CD4-positive, alpha-beta T cell (primary cell): ENCODE measurements around the gene BACH1. TPM values are rescaled to one million over a fixed set of nuclear protein-coding genes. Genes with fewer than 3 reads are reported as not detected.

Experiments
- ATAC-seq: fragments of 200-7000 bp; cut with Tn5 transposase; one replicate; pipeline ENCODE4 v1.10.0; 2022; ENCODE audit warnings: mild to moderate bottlenecking; ENCODE audit not compliant: poor library complexity
- CTCF ChIA-PET: fragments of 350-600 bp; sonication (Branson Sonifier 250); formaldehyde crosslinking; loops from one replicate; lab custom pipeline; 2021; ENCODE audit warnings: antibody characterized with exemption, inconsistent platforms; lab: Charles Lee
- POLR2A ChIA-PET: fragments of 350-600 bp; sonication (Branson Sonifier 250); formaldehyde crosslinking; loops from one replicate; lab custom pipeline; 2021; ENCODE audit warnings: antibody characterized with exemption, inconsistent platforms; lab: Charles Lee
- DNase-seq, 14 experiments: peaks; one replicate each; pipeline ENCODE4 v3.0.0-alpha.2; 2013 to 2020; ENCODE audit warnings: mixed read lengths in 2 of 14
- H3K27ac ChIP-seq, 2 donors: one replicate each; pipeline versions ENCODE4 v1.5.1 to v1.7.0; 2013; ENCODE audit warnings: low read length in 2 of 2, low read depth in 1 of 2, mild to moderate bottlenecking in 1 of 2
- H3K27me3 ChIP-seq, 2 experiments: 1 replicate in 1 of 2; 2 replicates in 1 of 2; pipeline versions ENCODE4 v1.6.1 to v1.7.0; 2013; ENCODE audit warnings: low read length in 2 of 2, control low read depth in 1 of 2, mild to moderate bottlenecking in 1 of 2, moderate library complexity in 1 of 2; ENCODE audit not compliant: insufficient read depth in 2 of 2, control insufficient read depth in 1 of 2
- H3K36me3 ChIP-seq: one replicate; pipeline ENCODE4 v1.6.1; 2013; ENCODE audit warnings: low read length, control low read depth; ENCODE audit not compliant: insufficient read depth
- H3K4me1 ChIP-seq: one replicate; pipeline ENCODE4 v1.6.1; 2013; ENCODE audit warnings: low read length, control low read depth; ENCODE audit not compliant: insufficient read depth
- H3K4me3 ChIP-seq: one replicate; pipeline ENCODE4 v1.5.1; 2013; ENCODE audit warnings: mild to moderate bottlenecking, low read length, moderate library complexity
- H3K9me3 ChIP-seq, 2 experiments: 1 replicate in 1 of 2; 2 replicates in 1 of 2; pipeline versions ENCODE4 v1.6.1 to v1.7.0; 2013; ENCODE audit warnings: low read length in 2 of 2, mild to moderate bottlenecking in 2 of 2, control low read depth in 1 of 2, moderate library complexity in 1 of 2; ENCODE audit not compliant: control insufficient read depth in 1 of 2, insufficient read depth in 1 of 2
- H3K27ac Mint-ChIP-seq: one replicate; pipeline ENCODE4 v1.8.0; 2020; ENCODE audit warnings: mixed read lengths
- H3K27me3 Mint-ChIP-seq: one replicate; pipeline ENCODE4 v1.8.0; 2021; ENCODE audit warnings: mixed read lengths
- H3K36me3 Mint-ChIP-seq: one replicate; pipeline ENCODE4 v1.8.0; 2021; ENCODE audit warnings: low read depth, mixed read lengths
- H3K4me1 Mint-ChIP-seq: one replicate; pipeline ENCODE4 v1.8.0; 2021; ENCODE audit warnings: low read depth, mixed read lengths
- H3K4me3 Mint-ChIP-seq: one replicate; pipeline ENCODE4 v1.8.0; 2020; ENCODE audit warnings: mild to moderate bottlenecking, mixed read lengths
- H3K9me3 Mint-ChIP-seq: one replicate; pipeline ENCODE4 v1.8.0; 2020; ENCODE audit warnings: mixed read lengths
- CTCF ChIP-seq: fragments of 200-600 bp; IDR thresholded peaks from one replicate; pipeline ENCODE4 v1.8.0; 2022; ENCODE audit warnings: antibody characterized with exemption, mild to moderate bottlenecking
- intact Hi-C, 2 experiments: fragments of 100-400 bp; cut with DNase I in 1 of 2; cut with micrococcal nuclease in 1 of 2; formaldehyde crosslinking; loops; one replicate each; pipeline versions ENCODE4 v1.15.1 to v1.9.0; 2023 to 2025; cut with DNase I, micrococcal nuclease
- total RNA-seq, 174 experiments: library from RNA in 2 of 174; stranded (reverse) in 2 of 174; gene quantifications; one replicate each; pipeline ENCODE4 v1.2.3 and lab custom pipeline; 2021 to 2026

BACH1 gene
- total RNA-seq, 2 experiments from 2014 or later: 64.4 to 65.9 TPM

- Mint-ChIP-seq H3K9me3 (no peaks in the 10 kb centered on the region), H3K4me3 (no peak overlapping the region), H3K27ac (no peak overlapping the region), H3K4me1 (peaks cover 69% of the 10 kb centered on the region), H3K36me3 (peaks cover 23% of the 10 kb centered on the region), H3K27me3 (no peaks in the 10 kb centered on the region)
- POLR2A ChIA-PET: no interaction called here
- intact Hi-C loops: no loop called here
- DNase-seq (no peak), ATAC-seq (no peak)
- H3K4me3 ChIP-seq: no peak overlapping the region
- peaks cover 0 to 3% of the 10 kb centered on the region in 2 experiments for H3K9me3 ChIP-seq
- no peaks in the 10 kb centered on the region for H3K27me3 ChIP-seq
- H3K36me3 ChIP-seq: peaks cover 10% of the 10 kb centered on the region
- TF ChIP-seq CTCF: no peak
- CTCF ChIA-PET: interaction anchor here (1.0 kb wide), 1 partner anchor 17 kb away, joined by 3 read pairs; no protein-coding TSS in a partner anchor
- H3K4me1 ChIP-seq: no peaks in the 10 kb centered on the region
- H3K27ac ChIP-seq: no peak overlapping the region
Observed at GRCh38 chr21:29316806-29317205, 18.1 kb downstream of the BACH1 start.

- Mint-ChIP-seq H3K36me3 (peaks cover 36% of the 10 kb centered on the region), H3K4me3 (no peak overlapping the region), H3K4me1 (peaks cover 61% of the 10 kb centered on the region), H3K27me3 (no peaks in the 10 kb centered on the region), H3K9me3 (no peaks in the 10 kb centered on the region), H3K27ac (no peak overlapping the region)
- intact Hi-C loops: no loop called here
- Histone ChIP-seq H3K4me1 (no peaks in the 10 kb centered on the region), H3K36me3 (peaks cover 18% of the 10 kb centered on the region), H3K4me3 (no peak overlapping the region), H3K9me3 (peaks cover 0 to 3% of the 10 kb centered on the region in 2 experiments), H3K27me3 (no peaks in the 10 kb centered on the region), H3K27ac (no peak overlapping the region)
- ATAC-seq (no peak), DNase-seq (no peak)
- CTCF ChIA-PET: interaction anchor here (1.4 to 1.7 kb wide), 2 partner anchors 21 to 30 kb away, joined by 3 to 6 read pairs; no protein-coding TSS in a partner anchor
- no peak for TF ChIP-seq CTCF
- POLR2A ChIA-PET: no interaction called here
Observed at GRCh38 chr21:29318354-29318753, 19.6 kb downstream of the BACH1 start.

GRCh38 chr21:29320031-29320430, 21.3 kb downstream of the BACH1 start:
- DNase-seq (no peak), ATAC-seq (no peak)
- H3K27ac ChIP-seq: no peak overlapping the region
- no peaks in the 10 kb centered on the region for H3K27me3 ChIP-seq
- POLR2A ChIA-PET: no interaction called here
- intact Hi-C loops: no loop called here
- H3K27me3 Mint-ChIP-seq: no peaks in the 10 kb centered on the region
- H3K9me3 Mint-ChIP-seq: no peaks in the 10 kb centered on the region
- peaks cover 0 to 3% of the 10 kb centered on the region in 2 experiments for H3K9me3 ChIP-seq
- peaks cover 20% of the 10 kb centered on the region for H3K36me3 ChIP-seq
- H3K4me1 Mint-ChIP-seq: peaks cover 47% of the 10 kb centered on the region
- H3K4me3 Mint-ChIP-seq: no peak overlapping the region
- H3K36me3 Mint-ChIP-seq: peaks cover 47% of the 10 kb centered on the region
- no peak overlapping the region for H3K4me3 ChIP-seq
- H3K27ac Mint-ChIP-seq: no peak overlapping the region
- no peaks in the 10 kb centered on the region for H3K4me1 ChIP-seq
- TF ChIP-seq CTCF: no peak
- CTCF ChIA-PET: no interaction called here
